RWPE1 (cell line): ENCODE data around the gene ONECUT3.
A peak's percentile ranks its signal among the peaks of the same experiment; 100 is the strongest.

Experiments
- CTCF ChIA-PET: fragments of 350-600 bp; sonication (Branson Sonifier 250); formaldehyde crosslinking; extraction: SDS; loops from one replicate; lab custom pipeline; 2021; lab: Yijun Ruan, JAX
- POLR2A ChIA-PET: fragments of 400-600 bp; formaldehyde crosslinking; extraction: SDS; loops from one replicate; lab custom pipeline; 2020; ENCODE audit warnings: antibody characterized with exemption; ENCODE audit not compliant: low non-redundant PET; lab: Yijun Ruan, JAX
- DNase-seq: peaks from one replicate; pipeline ENCODE4 v3.0.0; 2012; ENCODE audit warnings: low spot score
- H3K27ac ChIP-seq: fragments of 450-650 bp; 2 replicates; pipeline ENCODE4 v1.5.1; 2017
- TF ChIP-seq, protein P1 (sequence below): fragments of 450-650 bp; conservative IDR thresholded peaks from 2 replicates; pipeline ENCODE4 v1.5.1; 2017; ENCODE audit warnings: low read depth, mild to moderate bottlenecking

Gene ONECUT3

DNA sequence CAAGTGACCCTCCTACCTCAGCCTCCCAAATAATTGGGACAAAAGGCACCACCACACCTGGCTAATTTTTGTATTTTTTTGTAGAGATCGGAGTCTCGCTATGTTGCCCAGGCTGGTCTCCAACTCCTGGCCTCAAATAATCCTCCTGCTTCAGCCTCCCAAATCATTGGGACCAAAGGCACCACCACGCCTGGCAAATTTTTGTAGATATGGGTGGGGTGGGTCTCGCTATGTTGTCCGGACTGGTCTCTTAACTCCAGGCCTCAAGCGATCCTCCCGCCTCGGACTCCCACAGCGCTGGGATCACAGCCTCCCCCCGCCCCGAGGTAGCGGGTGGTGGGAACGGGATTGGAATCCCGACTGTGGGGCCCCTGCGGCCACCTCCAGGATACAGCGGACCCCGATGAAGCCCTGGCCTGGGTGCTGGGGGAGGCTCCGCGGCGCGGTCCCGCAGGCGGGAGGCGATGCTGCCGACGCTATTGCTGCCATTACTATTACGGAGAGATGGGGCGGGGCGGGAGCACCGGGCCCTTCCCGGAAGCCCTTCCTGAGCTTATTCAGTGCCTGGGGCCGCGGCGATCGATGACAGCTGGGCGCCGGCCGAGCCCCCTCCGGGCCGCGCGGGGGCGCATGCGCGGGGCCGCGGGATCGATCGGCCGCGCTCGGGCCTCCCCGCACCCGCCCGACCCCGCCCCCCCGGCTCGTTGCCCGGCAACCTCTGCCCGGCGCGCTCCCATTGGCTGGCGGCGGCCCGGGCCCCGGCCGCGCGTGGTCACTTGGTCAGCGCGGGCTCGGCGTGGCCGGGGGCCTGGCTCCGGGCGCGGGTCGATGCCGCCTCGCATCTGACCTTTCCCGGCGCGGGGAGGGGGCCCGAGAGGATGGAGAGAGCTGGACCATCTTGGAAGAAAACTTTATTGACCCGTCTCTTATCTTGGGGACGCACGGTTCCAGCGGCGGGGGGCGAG, 27.9 kb upstream of the ONECUT3 start:
- POLR2A ChIA-PET = no interaction called here
- TF ChIP-seq, protein P1, sequence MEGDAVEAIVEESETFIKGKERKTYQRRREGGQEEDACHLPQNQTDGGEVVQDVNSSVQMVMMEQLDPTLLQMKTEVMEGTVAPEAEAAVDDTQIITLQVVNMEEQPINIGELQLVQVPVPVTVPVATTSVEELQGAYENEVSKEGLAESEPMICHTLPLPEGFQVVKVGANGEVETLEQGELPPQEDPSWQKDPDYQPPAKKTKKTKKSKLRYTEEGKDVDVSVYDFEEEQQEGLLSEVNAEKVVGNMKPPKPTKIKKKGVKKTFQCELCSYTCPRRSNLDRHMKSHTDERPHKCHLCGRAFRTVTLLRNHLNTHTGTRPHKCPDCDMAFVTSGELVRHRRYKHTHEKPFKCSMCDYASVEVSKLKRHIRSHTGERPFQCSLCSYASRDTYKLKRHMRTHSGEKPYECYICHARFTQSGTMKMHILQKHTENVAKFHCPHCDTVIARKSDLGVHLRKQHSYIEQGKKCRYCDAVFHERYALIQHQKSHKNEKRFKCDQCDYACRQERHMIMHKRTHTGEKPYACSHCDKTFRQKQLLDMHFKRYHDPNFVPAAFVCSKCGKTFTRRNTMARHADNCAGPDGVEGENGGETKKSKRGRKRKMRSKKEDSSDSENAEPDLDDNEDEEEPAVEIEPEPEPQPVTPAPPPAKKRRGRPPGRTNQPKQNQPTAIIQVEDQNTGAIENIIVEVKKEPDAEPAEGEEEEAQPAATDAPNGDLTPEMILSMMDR = peak; percentile 16; the same call in 1 of the 2 replicates
- H3K27ac ChIP-seq = no peak overlapping the region
- CTCF ChIA-PET = interaction anchor here (0.6 kb wide), 1 partner anchor 45 kb away, joined by 3 read pairs; no protein-coding TSS in a partner anchor
- peak; percentile 91 for DNase-seq

DNA sequence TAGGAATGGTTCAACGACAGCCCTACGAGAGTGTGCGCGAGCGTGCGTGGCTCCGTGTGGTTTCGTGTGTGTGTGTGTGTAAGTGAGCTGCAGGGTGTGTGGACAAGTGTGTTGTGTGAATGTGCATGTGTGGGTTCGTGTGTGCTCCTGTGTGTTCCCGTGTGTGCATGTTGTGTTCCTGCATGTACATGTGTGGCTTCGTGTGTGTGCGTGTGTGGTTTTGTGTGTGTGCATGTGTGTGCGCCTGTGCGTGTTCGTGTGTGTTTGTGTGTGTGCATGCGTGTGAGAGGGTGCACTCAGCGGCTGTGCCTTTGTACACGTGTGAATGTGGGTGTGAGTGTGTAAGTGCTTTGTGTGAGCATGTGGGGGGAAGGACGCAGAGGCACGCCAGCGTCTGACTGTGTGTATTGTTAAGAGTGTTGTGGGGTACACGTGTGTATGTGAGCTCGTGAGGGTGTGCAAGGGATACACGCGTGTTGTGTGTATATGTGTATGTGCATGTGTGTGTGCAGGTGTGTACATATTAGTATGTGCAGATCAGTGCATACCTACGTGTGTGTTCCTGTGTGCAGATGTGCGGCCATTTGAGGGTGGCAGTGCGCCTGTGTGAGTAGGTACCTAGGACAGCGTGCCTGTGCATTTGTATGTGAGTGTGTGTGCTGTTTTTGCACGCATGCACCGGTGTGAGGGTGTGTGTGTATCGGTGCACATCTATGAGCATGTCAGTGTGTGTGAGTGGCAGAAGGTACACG, 24.3 kb upstream of the ONECUT3 start:
- no peak overlapping the region for H3K27ac ChIP-seq
- ChIA-PET POLR2A (no interaction called here), CTCF (no interaction called here)
- TF ChIP-seq, protein P1 = no peak
- no peak for DNase-seq

DNA sequence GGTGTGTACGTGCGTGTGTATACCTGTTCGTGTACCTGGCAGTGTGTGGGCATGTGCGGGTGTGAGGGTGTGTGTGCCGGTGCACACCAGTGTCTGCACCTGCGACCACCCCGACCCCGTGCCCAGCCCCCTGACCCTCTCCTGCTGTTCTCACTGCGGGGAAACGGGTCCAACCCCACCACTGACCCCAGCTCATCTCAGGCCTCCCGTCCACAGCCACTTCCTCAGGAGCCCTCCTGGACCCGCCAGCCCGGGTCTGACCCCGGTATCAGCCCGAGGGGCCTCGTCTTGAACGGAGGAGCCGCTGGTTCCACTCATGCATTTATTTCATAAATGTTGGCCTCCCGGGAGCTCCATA, 23.8 kb upstream of the ONECUT3 start:
- CTCF ChIA-PET = interaction anchor here (0.5 kb wide), 1 partner anchor 50 kb away, joined by 4 read pairs; no protein-coding TSS in a partner anchor
- H3K27ac ChIP-seq = no peak overlapping the region
- no peak for DNase-seq
- TF ChIP-seq, protein P1 = no peak
- POLR2A ChIA-PET = no interaction called here

DNA sequence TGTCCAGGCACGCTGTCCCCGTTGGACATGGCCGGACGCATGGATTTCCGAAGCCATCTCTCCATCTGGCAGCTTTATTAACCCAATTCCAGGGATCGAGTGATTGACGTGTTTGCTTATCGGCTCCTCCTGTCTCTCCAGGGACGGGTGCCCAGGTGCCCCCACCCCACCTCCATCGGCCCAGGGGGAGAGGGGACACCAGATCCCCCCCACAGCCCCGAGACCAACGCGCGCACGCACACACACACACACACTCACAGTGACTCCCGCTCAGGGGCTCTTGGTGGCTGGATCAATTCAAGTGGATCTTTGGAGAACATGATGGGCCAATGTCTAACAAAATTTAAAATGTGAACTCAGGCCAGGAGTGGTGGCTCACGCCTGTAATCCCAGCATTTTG, 23.1 kb upstream of the ONECUT3 start:
- no peak for DNase-seq
- CTCF ChIA-PET = interaction anchor here (0.5 to 0.6 kb wide), 2 partner anchors 36 to 51 kb away, joined by 3 to 4 read pairs; no protein-coding TSS in a partner anchor

DNA sequence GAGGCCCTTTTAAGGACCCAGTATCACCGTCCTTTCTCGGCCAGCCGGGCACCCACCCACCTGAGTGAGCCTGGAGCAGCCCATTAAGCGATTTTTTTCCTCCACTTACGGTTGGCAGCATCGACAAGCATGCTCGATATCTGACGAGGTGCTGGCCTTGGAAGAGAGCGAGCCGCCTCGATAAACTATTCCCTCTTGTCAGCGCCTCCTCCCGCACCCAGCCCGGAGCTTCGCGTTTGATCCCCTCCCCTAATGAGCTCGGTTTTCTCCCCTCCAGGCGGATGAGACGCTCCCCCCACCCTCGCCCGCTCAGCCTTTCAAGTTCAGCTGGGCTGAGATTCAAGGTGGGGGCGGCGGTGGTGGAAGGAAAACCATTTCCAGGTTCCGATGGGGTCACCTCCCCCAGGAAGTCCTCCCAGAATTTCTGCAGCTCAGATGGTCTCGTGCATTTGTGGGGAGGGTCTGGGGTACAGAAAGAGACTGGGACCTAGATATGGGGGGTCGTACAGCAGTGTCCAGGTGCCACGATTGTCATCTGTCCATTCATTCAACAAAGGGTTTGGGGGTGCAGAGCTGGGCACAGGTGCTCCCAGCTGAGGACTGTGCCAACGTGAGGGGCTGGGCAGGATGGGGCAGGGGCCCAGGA, 18.9 kb upstream of the ONECUT3 start:
- TF ChIP-seq, protein P1 = no peak
- H3K27ac ChIP-seq = no peak overlapping the region
- ChIA-PET CTCF (interaction anchor here (0.7 kb wide), 2 partner anchors 10 to 690 kb away, joined by 3 to 4 read pairs; no protein-coding TSS in a partner anchor), POLR2A (no interaction called here)
- no peak for DNase-seq

More for the DNA sequence above, 23.1 kb upstream of the ONECUT3 start:
- POLR2A ChIA-PET = no interaction called here
- TF ChIP-seq, protein P1 = no peak
- no peak overlapping the region for H3K27ac ChIP-seq

DNA sequence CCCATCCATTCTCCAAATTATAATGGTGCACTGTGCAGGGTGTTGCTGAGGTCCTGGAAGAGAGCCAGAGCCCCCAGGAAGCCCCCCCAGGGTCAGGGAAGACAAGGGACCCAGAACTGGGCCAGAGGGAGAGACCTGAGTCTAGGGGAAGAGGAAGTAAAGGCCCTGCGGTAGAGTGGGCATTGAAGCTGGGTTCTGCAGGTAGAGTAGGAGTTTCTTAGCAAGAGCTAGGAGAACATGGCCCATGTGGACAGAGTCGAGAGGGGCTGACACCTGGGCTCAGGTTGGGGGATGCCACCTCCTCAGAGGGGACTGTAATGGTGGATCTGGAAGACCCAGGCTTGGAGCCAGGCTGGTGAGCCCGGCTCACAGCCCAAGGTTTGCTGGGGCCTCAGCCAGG, 17.0 kb upstream of the ONECUT3 start:
- DNase-seq = no peak
- ChIA-PET POLR2A (interaction anchor here (0.6 kb wide), 1 partner anchor 14 kb away, joined by 3 read pairs; no protein-coding TSS in a partner anchor), CTCF (no interaction called here)
- TF ChIP-seq, protein P1 = no peak
- no peak overlapping the region for H3K27ac ChIP-seq
